Loucy (cell line): ENCODE data around the gene JAG2.

ENCODE experiments used
- H2AFZ ChIP-seq: fragments of 200-600 bp; sonication (generic); 2 replicates; pipeline ENCODE4 v1.6.0; 2016; ENCODE audit warnings: antibody characterized with exemption, mild to moderate bottlenecking, low read length, moderate library complexity
- H3F3A ChIP-seq: fragments of 200-600 bp; 2 replicates; pipeline ENCODE4 v1.6.0; 2016; ENCODE audit warnings: antibody characterized with exemption, low read depth, mild to moderate bottlenecking
- H3K27me3 ChIP-seq: fragments of 200-600 bp; sonication (generic); 2 replicates; pipeline ENCODE4 v1.6.1; 2014; ENCODE audit warnings: low read length, mild to moderate bottlenecking; ENCODE audit not compliant: insufficient read depth, poor library complexity, severe bottlenecking
- H3K36me3 ChIP-seq: fragments of 200-600 bp; sonication (generic); 2 replicates; pipeline ENCODE4 v1.6.1; 2016; ENCODE audit warnings: low read length; ENCODE audit not compliant: insufficient read depth
- H3K4me1 ChIP-seq: fragments of 200-600 bp; sonication (generic); 2 replicates; pipeline ENCODE4 v1.5.1; 2014; ENCODE audit warnings: low read length, mild to moderate bottlenecking; ENCODE audit not compliant: insufficient read depth, poor library complexity, severe bottlenecking
- H3K4me2 ChIP-seq: fragments of 200-600 bp; sonication (generic); 2 replicates; pipeline ENCODE4 v1.6.0; 2014; ENCODE audit warnings: antibody characterized with exemption, low read length, low read depth, mild to moderate bottlenecking; ENCODE audit not compliant: poor library complexity, severe bottlenecking
- H3K4me3 ChIP-seq: fragments of 200-600 bp; sonication (generic); 2 replicates; pipeline ENCODE4 v1.5.1; 2014; ENCODE audit warnings: low read length, mild to moderate bottlenecking, mixed read lengths; ENCODE audit not compliant: poor library complexity, severe bottlenecking
- H3K79me2 ChIP-seq: fragments of 200-600 bp; sonication (generic); 2 replicates; pipeline ENCODE4 v1.6.1; 2014; ENCODE audit warnings: low read length; ENCODE audit not compliant: insufficient read depth
- H3K9ac ChIP-seq: fragments of 200-600 bp; sonication (generic); 2 replicates; pipeline ENCODE4 v1.6.0; 2014; ENCODE audit warnings: mild to moderate bottlenecking, low read depth, low read length, moderate library complexity; ENCODE audit not compliant: poor library complexity, severe bottlenecking
- H3K9me2 ChIP-seq: fragments of 200-600 bp; sonication (generic); replicated peaks from 2 replicates; pipeline ENCODE4 v1.6.1; 2016; ENCODE audit warnings: low read depth, low read length, mixed read lengths
- H3K9me3 ChIP-seq: fragments of 200-600 bp; sonication (generic); 2 replicates; pipeline ENCODE4 v1.6.1; 2014; ENCODE audit warnings: mild to moderate bottlenecking, antibody characterized with exemption, low read length, low read depth; ENCODE audit not compliant: insufficient read depth
- H4K20me1 ChIP-seq: fragments of 200-600 bp; sonication (generic); 2 replicates; pipeline ENCODE4 v1.6.0; 2014; ENCODE audit warnings: antibody characterized with exemption, low read length, mild to moderate bottlenecking; ENCODE audit not compliant: insufficient read depth, poor library complexity, severe bottlenecking
- EZH2phosphoT487 ChIP-seq: fragments of 200-600 bp; IDR thresholded peaks from 2 replicates; pipeline ENCODE4 v1.6.1; 2018; ENCODE audit warnings: antibody characterized with exemption, mild to moderate bottlenecking, moderate library complexity, borderline replicate concordance
- TF ChIP-seq, protein P1 (sequence below): fragments of 200-600 bp; sonication (generic); conservative IDR thresholded peaks from 2 replicates; pipeline ENCODE4 v1.5.1; 2014; ENCODE audit warnings: mild to moderate bottlenecking, antibody characterized with exemption, low read length

The JAG2 gene

DNA sequence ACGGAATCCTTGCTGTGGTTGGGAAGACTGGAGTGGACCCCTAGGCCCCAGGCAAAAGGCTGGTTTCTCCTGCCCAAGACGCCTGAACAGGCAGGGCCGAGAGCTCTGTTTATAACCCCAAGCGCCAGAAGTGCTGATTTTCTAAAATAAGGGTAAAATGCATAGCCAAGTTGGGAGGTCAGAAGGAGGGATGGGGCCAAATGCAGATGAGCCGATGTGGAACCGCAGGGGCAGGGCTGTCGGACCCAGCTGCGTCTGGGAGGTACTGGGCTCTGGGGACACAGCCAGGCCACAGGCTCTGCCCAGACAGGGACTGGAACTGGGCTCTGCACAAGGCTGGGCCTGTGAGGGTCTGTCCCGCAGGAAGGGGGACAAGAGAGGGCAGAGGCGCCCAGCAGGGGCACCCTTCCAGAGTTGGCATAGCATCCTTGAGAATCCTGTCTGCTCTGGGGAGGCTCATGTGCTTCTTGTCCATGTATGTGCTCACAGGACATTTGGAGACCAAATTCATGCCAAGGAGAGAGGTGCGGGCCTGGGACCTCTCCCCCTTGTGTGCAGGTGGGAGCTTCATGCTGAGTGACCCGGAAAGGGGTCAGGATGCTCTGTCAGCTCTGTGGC is 49.1 kb downstream of the JAG2 start:
- H3K27me3 ChIP-seq: no peaks in the 10 kb centered on the region
- H3K79me2 ChIP-seq: no peaks in the 10 kb centered on the region
- no peaks in the 10 kb centered on the region for H3F3A ChIP-seq
- H3K4me2 ChIP-seq: no peak overlapping the region
- H3K36me3 ChIP-seq: no peaks in the 10 kb centered on the region
- H4K20me1 ChIP-seq: no peaks in the 10 kb centered on the region
- H3K9ac ChIP-seq: no peak overlapping the region
- H3K9me3 ChIP-seq: peaks cover 13% of the 10 kb centered on the region; the same call in 1 of the 2 replicates
- TF ChIP-seq EZH2phosphoT487: no peak
- TF ChIP-seq, protein P1, sequence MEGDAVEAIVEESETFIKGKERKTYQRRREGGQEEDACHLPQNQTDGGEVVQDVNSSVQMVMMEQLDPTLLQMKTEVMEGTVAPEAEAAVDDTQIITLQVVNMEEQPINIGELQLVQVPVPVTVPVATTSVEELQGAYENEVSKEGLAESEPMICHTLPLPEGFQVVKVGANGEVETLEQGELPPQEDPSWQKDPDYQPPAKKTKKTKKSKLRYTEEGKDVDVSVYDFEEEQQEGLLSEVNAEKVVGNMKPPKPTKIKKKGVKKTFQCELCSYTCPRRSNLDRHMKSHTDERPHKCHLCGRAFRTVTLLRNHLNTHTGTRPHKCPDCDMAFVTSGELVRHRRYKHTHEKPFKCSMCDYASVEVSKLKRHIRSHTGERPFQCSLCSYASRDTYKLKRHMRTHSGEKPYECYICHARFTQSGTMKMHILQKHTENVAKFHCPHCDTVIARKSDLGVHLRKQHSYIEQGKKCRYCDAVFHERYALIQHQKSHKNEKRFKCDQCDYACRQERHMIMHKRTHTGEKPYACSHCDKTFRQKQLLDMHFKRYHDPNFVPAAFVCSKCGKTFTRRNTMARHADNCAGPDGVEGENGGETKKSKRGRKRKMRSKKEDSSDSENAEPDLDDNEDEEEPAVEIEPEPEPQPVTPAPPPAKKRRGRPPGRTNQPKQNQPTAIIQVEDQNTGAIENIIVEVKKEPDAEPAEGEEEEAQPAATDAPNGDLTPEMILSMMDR: no peak
- H2AFZ ChIP-seq: no peak overlapping the region
- H3K4me3 ChIP-seq: no peak overlapping the region
- no peaks in the 10 kb centered on the region for H3K9me2 ChIP-seq
- peaks cover 8% of the 10 kb centered on the region for H3K4me1 ChIP-seq

DNA sequence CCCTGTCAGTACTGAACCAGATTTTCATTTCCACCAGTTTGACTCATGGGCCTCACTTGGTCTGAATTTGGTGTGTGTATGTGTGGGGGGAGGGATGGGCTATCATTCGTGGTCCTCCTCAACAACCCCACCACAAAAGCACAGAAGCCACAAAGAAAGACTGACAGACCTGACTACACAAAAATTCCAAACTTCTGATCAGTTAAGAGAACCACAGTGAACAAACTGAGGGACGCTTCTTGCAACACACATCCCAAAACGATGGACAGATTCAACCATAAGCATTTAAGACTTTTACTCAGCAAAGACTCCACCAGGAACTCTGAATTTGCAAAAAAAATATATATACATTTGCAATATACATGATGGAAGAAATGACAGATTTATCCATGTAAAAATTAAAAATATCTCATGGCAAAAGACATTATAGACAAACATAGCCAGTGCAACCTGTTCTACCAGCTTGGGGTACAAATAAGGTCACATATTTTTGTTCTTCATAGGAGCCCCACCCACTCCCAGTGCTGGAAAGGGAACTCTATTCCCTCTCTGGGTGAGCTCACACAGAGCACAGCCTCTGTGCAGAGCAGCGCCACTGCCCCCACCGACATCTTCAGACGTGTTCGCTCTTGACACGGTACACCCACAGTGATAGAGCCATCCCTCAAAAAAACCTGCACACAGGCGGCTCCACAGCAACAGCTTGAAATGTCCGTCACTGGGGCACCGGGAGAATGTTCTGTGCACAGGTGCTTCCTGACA is 49.7 kb downstream of the JAG2 start:
- Histone ChIP-seq H3K9me2 (no peaks in the 10 kb centered on the region), H3K9ac (no peak overlapping the region), H3K27me3 (no peaks in the 10 kb centered on the region), H3F3A (no peaks in the 10 kb centered on the region), H3K79me2 (no peaks in the 10 kb centered on the region), H4K20me1 (no peaks in the 10 kb centered on the region), H3K9me3 (peaks cover 13% of the 10 kb centered on the region; the same call in 1 of the 2 replicates), H2AFZ (no peak overlapping the region), H3K36me3 (no peaks in the 10 kb centered on the region), H3K4me2 (no peak overlapping the region), H3K4me3 (no peak overlapping the region), H3K4me1 (peaks cover 2% of the 10 kb centered on the region)
- TF ChIP-seq, protein P1: no peak
- TF ChIP-seq EZH2phosphoT487: no peak

DNA sequence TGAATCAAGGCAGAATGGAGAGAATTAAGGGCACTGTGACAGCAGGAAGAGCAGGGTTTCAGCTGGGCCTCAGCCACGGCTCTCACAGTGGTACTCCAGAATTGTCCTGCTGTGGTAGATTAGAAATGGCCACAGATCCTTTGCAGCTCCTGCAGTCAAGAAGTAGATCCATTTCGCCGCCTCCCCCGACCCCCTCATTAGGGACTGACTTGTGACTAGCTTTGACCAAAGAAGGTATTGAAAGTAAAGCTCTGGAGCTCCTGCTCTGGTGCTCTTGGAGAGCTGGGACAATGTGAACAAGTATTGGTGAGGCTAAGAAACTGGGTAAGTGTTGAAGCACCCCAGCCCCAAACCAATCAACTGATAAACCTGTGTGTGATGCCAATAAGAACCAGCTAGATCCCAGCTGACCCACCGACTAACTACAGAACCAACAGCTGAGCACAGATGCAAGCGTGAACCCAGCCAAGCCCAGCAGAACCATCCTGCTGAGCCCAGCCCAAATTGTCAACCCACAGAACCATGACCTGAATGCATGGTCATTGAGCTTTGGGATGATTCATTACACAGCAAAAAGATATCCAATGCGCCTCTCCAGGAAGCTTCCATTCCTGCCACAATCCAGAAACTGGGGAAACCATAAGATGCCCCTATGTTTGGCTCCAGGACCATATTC is 50.7 kb downstream of the JAG2 start:
- no peak overlapping the region for H3K4me2 ChIP-seq
- no peaks in the 10 kb centered on the region for H3K9me2 ChIP-seq

More for the DNA sequence above, 50.7 kb downstream of the JAG2 start:
- H2AFZ ChIP-seq: no peak overlapping the region
- H4K20me1 ChIP-seq: no peaks in the 10 kb centered on the region
- no peaks in the 10 kb centered on the region for H3K4me1 ChIP-seq
- no peak overlapping the region for H3K4me3 ChIP-seq
- H3F3A ChIP-seq: no peaks in the 10 kb centered on the region
- no peaks in the 10 kb centered on the region for H3K27me3 ChIP-seq
- no peaks in the 10 kb centered on the region for H3K36me3 ChIP-seq
- H3K79me2 ChIP-seq: no peaks in the 10 kb centered on the region
- TF ChIP-seq, protein P1: no peak
- TF ChIP-seq EZH2phosphoT487: no peak
- no peak overlapping the region for H3K9ac ChIP-seq
- peaks cover 13% of the 10 kb centered on the region; the same call in 1 of the 2 replicates for H3K9me3 ChIP-seq
